HepG2 (cell line): ENCODE measurements around the gene AGER. TPM values are rescaled to one million over a fixed set of nuclear protein-coding genes. Genes with fewer than 3 reads are reported as not detected.

Source experiments
- CBX2 ChIP-seq, 2 experiments: fragments of 200-600 bp in 1 of 2; sonication (generic); formaldehyde crosslinking in 1 of 2; IDR thresholded peaks; 2 replicates each; pipeline versions ENCODE4 v1.7.0 to v1.8.1; 2018 to 2022; ENCODE audit warnings: low read depth in 2 of 2, low read length in 1 of 2, mild to moderate bottlenecking in 1 of 2, missing genetic modification reagents in 1 of 2
- CHD2 ChIP-seq: IDR thresholded peaks from 2 replicates; pipeline ENCODE4 v1.6.1; 2011; ENCODE audit warnings: low read depth, low read length, improper control_type of control experiment
- FOXK2 ChIP-seq: fragments of 450-650 bp; IDR thresholded peaks from 2 replicates; pipeline ENCODE4 v1.6.1; 2016
- HNF4G ChIP-seq, 2 experiments: sonication (generic) in 1 of 2; formaldehyde crosslinking in 1 of 2; IDR thresholded peaks; 2 replicates each; pipeline versions ENCODE4 v1.4.0 to v1.6.1; 2011 to 2020; ENCODE audit warnings: borderline replicate concordance in 2 of 2, low read depth in 2 of 2, mild to moderate bottlenecking in 2 of 2, low read length in 1 of 2, missing genetic modification reagents in 1 of 2, moderate library complexity in 1 of 2
- HNRNPL ChIP-seq: fragments of 200-400 bp; formaldehyde crosslinking; IDR thresholded peaks from 2 replicates; pipeline ENCODE4 v1.6.1; 2017; ENCODE audit warnings: mild to moderate bottlenecking, low read depth, low read length
- HOXA3 ChIP-seq: sonication (generic); formaldehyde crosslinking; IDR thresholded peaks from 2 replicates; pipeline ENCODE4 v1.5.0; 2020; ENCODE audit warnings: missing genetic modification reagents
- ISX ChIP-seq: sonication (generic); formaldehyde crosslinking; conservative IDR thresholded peaks from 2 replicates; pipeline ENCODE4 v1.5.0; 2020; ENCODE audit warnings: missing genetic modification reagents
- JUNB ChIP-seq: sonication (generic); formaldehyde crosslinking; IDR thresholded peaks from 2 replicates; pipeline ENCODE4 v1.8.0; 2022; ENCODE audit warnings: missing genetic modification reagents, mild to moderate bottlenecking, borderline replicate concordance
- KLF6 ChIP-seq: IDR thresholded peaks from 2 replicates; pipeline ENCODE4 v1.8.0; 2016; ENCODE audit warnings: missing biosample characterization, missing genetic modification reagents
- KLF9 ChIP-seq: IDR thresholded peaks from 2 replicates; pipeline ENCODE4 v1.6.1; 2016; ENCODE audit warnings: low read depth
- LCORL ChIP-seq, 2 experiments: fragments of 450-650 bp in 1 of 2; sonication (generic) in 1 of 2; formaldehyde crosslinking in 1 of 2; IDR thresholded peaks; 2 replicates each; pipeline versions ENCODE4 v1.5.0 to v1.6.1; 2017 to 2020; ENCODE audit warnings: antibody characterized with exemption in 1 of 2, missing genetic modification reagents in 1 of 2
- MEIS1 ChIP-seq: sonication (generic); formaldehyde crosslinking; IDR thresholded peaks from 2 replicates; pipeline ENCODE4 v1.9.0; 2021; ENCODE audit warnings: mild to moderate bottlenecking, missing genetic modification reagents, moderate library complexity, borderline replicate concordance
- MLLT10 ChIP-seq: sonication (generic); formaldehyde crosslinking; IDR thresholded peaks from 2 replicates; pipeline ENCODE4 v1.4.0; 2020; ENCODE audit warnings: missing genetic modification reagents
- NR3C1 ChIP-seq: sonication (generic); formaldehyde crosslinking; IDR thresholded peaks from 2 replicates; pipeline ENCODE4 v1.4.0; 2020; ENCODE audit warnings: missing genetic modification reagents
- PAX8 ChIP-seq: sonication (generic); formaldehyde crosslinking; IDR thresholded peaks from 2 replicates; pipeline ENCODE4 v1.8.0; 2022; ENCODE audit warnings: mild to moderate bottlenecking, missing genetic modification reagents, borderline replicate concordance
- RARG ChIP-seq: sonication (generic); formaldehyde crosslinking; IDR thresholded peaks from 2 replicates; pipeline ENCODE4 v1.4.0; 2020; ENCODE audit warnings: low read depth, mild to moderate bottlenecking, missing genetic modification reagents
- REPIN1 ChIP-seq: sonication (generic); formaldehyde crosslinking; IDR thresholded peaks from 2 replicates; pipeline ENCODE4 v1.8.0; 2022; ENCODE audit warnings: missing genetic modification reagents, low read depth, mild to moderate bottlenecking, borderline replicate concordance
- SALL2 ChIP-seq: sonication (generic); formaldehyde crosslinking; IDR thresholded peaks from 2 replicates; pipeline ENCODE4 v1.8.1; 2023; ENCODE audit warnings: mild to moderate bottlenecking, missing genetic modification reagents, inconsistent platforms
- SIX4 ChIP-seq: sonication (generic); formaldehyde crosslinking; IDR thresholded peaks from 2 replicates; pipeline ENCODE4 v1.4.0; 2020; ENCODE audit warnings: missing genetic modification reagents
- SRSF1 ChIP-seq: fragments of 200-400 bp; formaldehyde crosslinking; optimal IDR thresholded peaks from 2 replicates; pipeline ENCODE3; 2017; ENCODE audit warnings: mild to moderate bottlenecking, low read depth, low read length, moderate library complexity
- THAP11 ChIP-seq: IDR thresholded peaks from 2 replicates; pipeline ENCODE4 v1.6.1; 2016; ENCODE audit warnings: missing biosample characterization, missing genetic modification reagents
- ZBTB20 ChIP-seq: sonication (generic); formaldehyde crosslinking; IDR thresholded peaks from 2 replicates; pipeline ENCODE4 v1.8.1; 2023; ENCODE audit warnings: missing genetic modification reagents, low read depth, mild to moderate bottlenecking, borderline replicate concordance
- ZFP90 ChIP-seq: sonication (generic); formaldehyde crosslinking; IDR thresholded peaks from 2 replicates; pipeline ENCODE4 v1.8.0; 2022; ENCODE audit warnings: missing genetic modification reagents, mild to moderate bottlenecking, inconsistent platforms, borderline replicate concordance
- ZNF124 ChIP-seq: sonication (generic); formaldehyde crosslinking; IDR thresholded peaks from 2 replicates; pipeline ENCODE4 v1.4.0; 2020; ENCODE audit warnings: missing genetic modification reagents
- ZNF207 ChIP-seq: fragments of 450-650 bp; IDR thresholded peaks from 2 replicates; pipeline ENCODE4 v1.6.1; 2016; ENCODE audit warnings: antibody characterized with exemption, borderline replicate concordance
- ZNF274 ChIP-seq: sonication (generic); formaldehyde crosslinking; IDR thresholded peaks from 2 replicates; pipeline ENCODE4 v1.5.1; 2020; ENCODE audit warnings: mild to moderate bottlenecking, missing genetic modification reagents
- ZNF468 ChIP-seq: sonication (generic); formaldehyde crosslinking; IDR thresholded peaks from 2 replicates; pipeline ENCODE4 v1.8.0; 2022; ENCODE audit warnings: mild to moderate bottlenecking, moderate library complexity, missing genetic modification reagents
- ZNF567 ChIP-seq: sonication (generic); formaldehyde crosslinking; IDR thresholded peaks from 2 replicates; pipeline ENCODE4 v1.8.1; 2023; ENCODE audit warnings: mild to moderate bottlenecking, missing genetic modification reagents, borderline replicate concordance
- ZNF747 ChIP-seq: sonication (generic); formaldehyde crosslinking; IDR thresholded peaks from 2 replicates; pipeline ENCODE4 v1.8.1; 2023; ENCODE audit warnings: missing genetic modification reagents, mild to moderate bottlenecking, borderline replicate concordance
- ZNF878 ChIP-seq: sonication (generic); formaldehyde crosslinking; IDR thresholded peaks from 2 replicates; pipeline ENCODE4 v1.8.1; 2023; ENCODE audit warnings: mild to moderate bottlenecking, missing genetic modification reagents, moderate library complexity
- polyA plus RNA-seq, 8 experiments: library from polyadenylated mRNA; depleted of rRNA in 3 of 8; stranded (reverse) in 7 of 8; unstranded in 1 of 8; fragments of >200 nt; fragmentation: Illumina TruSeq in 4 of 8; extraction: Trizol in 4 of 8; gene quantifications; 2 replicates each; pipeline versions ENCODE4 v1.2.1 to v1.2.3, GENCODE V29; 2011 to 2016; ENCODE audit warnings: low read depth in 4 of 8, missing spikeins in 1 of 8, mixed read lengths in 1 of 8; ENCODE audit not compliant: insufficient read depth in 1 of 8
- total RNA-seq, 5 experiments: library from RNA; depleted of rRNA; stranded (reverse); fragments of >200 nt; fragmentation: Illumina TruSeq; extraction: Trizol; gene quantifications; 2 replicates each; pipeline ENCODE4 v1.2.3, GENCODE V29; 2016; ENCODE audit warnings: low read depth in 1 of 5
- TF ChIP-seq, protein P1 (sequence below): sonication (generic); formaldehyde crosslinking; IDR thresholded peaks from 2 replicates; pipeline ENCODE4 v1.4.0; 2020; ENCODE audit warnings: missing genetic modification reagents

Gene AGER
- total and polyA plus RNA-seq, 2 of the 13 experiments (the other 11 are each of a cell fraction or from before 2014, with no cell fraction given): 1.9 to 5.1 TPM

DNA sequence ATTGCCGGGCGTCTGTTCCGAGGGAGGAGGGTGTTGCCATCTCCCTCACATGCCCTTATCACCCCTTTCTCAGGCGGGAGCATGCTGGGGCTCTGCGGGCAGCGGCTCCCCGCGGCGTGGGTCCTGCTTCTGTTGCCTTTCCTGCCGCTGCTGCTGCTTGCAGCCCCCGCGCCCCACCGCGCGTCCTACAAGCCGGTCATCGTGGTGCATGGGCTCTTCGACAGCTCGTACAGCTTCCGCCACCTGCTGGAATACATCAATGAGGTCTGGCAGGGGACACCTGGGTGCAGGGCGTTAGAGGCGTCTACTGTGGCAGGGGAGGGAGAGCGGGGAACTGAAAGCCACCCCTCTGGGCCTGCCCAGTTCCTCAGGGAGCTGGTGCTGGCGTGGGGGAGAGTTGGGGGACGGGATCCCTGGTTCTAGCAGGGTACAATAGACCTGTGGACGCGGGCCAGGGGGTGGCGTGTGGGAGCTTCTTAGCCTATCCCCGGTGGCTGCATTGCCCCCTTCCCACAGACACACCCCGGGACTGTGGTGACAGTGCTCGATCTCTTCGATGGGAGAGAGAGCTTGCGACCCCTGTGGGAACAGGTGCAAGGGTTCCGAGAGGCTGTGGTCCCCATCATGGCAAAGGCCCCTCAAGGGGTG lies 29.4 kb downstream of the AGER start (continued):
- TF ChIP-seq ZNF878 (CRISPR knock-in tag) (no peak), ZNF747 (CRISPR knock-in tag) (0 out of 2 replicates have a peak, but pooled peaks have one; percentile 23), ZNF468 (CRISPR knock-in tag) (no peak), JUNB (no peak), SALL2 (CRISPR knock-in tag) (no peak; the same call in 1 of the 2 replicates), ZNF207 (no peak), SIX4 (CRISPR knock-in tag) (no peak), ZFP90 (CRISPR knock-in tag) (no peak), CHD2 (no peak), LCORL (IDR thresholded peaks at IDR 0.05) (no peak), LCORL (CRISPR knock-in tag; IDR thresholded peaks at IDR 0.05) (0 out of 2 replicates have a peak, but pooled peaks have one; percentile 44), MEIS1 (CRISPR knock-in tag) (peak; percentile 30; the same call in 1 of the 2 replicates), REPIN1 (CRISPR knock-in tag) (no peak), ZNF567 (CRISPR knock-in tag) (no peak; the same call in 1 of the 2 replicates), NR3C1 (no peak), MLLT10 (CRISPR knock-in tag) (no peak), KLF9 (no peak), ZNF124 (CRISPR knock-in tag) (0 out of 2 replicates have a peak, but pooled peaks have one; percentile 22), THAP11 (no peak; the same call in 1 of the 2 replicates), HNRNPL (no peak), ZBTB20 (peak; percentile 60; the same call in 1 of the 2 replicates), ISX (no peak), CBX2 (IDR thresholded peaks at IDR 0.05; ENCODE audit: low read depth, low read length) (no peak), CBX2 (CRISPR knock-in tag; IDR thresholded peaks at IDR 0.05; ENCODE audit: low read depth) (no peak), HNF4G (IDR thresholded peaks at IDR 0.05; ENCODE audit: borderline replicate concordance, low read depth, low read length) (no peak), HNF4G (CRISPR knock-in tag; IDR thresholded peaks at IDR 0.05; ENCODE audit: borderline replicate concordance, low read depth) (no peak), FOXK2 (no peak), SRSF1 (no peak), RARG (CRISPR knock-in tag) (no peak), ZNF274 (CRISPR knock-in tag) (peak; percentile 61; the same call in 1 of the 2 replicates), KLF6 (CRISPR knock-in tag) (no peak), HOXA3 (CRISPR knock-in tag) (no peak; the same call in 1 of the 2 replicates), PAX8 (CRISPR knock-in tag) (0 out of 2 replicates have a peak, but pooled peaks have one; percentile 52)
- TF ChIP-seq, protein P1, sequence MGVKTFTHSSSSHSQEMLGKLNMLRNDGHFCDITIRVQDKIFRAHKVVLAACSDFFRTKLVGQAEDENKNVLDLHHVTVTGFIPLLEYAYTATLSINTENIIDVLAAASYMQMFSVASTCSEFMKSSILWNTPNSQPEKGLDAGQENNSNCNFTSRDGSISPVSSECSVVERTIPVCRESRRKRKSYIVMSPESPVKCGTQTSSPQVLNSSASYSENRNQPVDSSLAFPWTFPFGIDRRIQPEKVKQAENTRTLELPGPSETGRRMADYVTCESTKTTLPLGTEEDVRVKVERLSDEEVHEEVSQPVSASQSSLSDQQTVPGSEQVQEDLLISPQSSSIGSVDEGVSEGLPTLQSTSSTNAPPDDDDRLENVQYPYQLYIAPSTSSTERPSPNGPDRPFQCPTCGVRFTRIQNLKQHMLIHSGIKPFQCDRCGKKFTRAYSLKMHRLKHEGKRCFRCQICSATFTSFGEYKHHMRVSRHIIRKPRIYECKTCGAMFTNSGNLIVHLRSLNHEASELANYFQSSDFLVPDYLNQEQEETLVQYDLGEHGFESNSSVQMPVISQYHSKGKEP (CRISPR knock-in tag): no peak; the same call in 1 of the 2 replicates
